Measurements from ENCODE around the gene ZFP62.

DNA sequence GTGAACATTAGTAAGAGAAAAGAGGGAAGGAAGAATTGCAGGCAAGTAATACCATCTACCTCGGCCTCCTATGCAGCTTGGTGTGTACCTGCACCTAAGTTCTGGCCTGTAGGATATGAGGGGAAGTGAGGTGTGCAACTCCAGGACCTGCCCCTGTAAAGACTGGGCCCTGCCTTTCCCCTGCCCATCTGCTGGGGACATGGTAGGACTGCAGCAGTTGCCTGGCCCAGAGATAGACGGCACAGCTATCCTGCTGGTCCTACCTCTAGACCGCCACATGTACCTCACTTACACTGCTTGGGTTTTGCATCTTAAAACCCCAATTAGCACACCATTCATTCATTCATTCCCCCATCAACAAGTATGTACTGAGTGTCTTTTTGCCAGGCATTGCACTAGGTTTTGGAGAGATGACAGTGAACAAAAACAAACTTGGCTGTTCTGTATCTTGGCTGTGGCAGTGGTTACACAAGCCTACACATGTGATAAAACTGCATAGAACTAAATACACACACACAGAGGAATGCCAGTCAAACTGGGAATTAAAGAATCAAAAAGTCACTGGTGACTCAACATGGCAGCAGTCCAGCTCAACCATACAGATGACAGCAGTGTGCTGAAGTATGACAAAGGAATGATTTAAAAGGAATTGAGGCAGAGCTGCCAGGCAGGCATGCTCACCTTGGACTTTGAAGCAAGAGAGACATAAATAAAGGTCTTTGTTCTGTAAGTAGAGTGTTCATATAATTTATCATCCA lies 35.1 kb downstream of the ZFP62 start:
- TF ChIP-seq, protein P1, sequence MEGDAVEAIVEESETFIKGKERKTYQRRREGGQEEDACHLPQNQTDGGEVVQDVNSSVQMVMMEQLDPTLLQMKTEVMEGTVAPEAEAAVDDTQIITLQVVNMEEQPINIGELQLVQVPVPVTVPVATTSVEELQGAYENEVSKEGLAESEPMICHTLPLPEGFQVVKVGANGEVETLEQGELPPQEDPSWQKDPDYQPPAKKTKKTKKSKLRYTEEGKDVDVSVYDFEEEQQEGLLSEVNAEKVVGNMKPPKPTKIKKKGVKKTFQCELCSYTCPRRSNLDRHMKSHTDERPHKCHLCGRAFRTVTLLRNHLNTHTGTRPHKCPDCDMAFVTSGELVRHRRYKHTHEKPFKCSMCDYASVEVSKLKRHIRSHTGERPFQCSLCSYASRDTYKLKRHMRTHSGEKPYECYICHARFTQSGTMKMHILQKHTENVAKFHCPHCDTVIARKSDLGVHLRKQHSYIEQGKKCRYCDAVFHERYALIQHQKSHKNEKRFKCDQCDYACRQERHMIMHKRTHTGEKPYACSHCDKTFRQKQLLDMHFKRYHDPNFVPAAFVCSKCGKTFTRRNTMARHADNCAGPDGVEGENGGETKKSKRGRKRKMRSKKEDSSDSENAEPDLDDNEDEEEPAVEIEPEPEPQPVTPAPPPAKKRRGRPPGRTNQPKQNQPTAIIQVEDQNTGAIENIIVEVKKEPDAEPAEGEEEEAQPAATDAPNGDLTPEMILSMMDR (IDR thresholded peaks at IDR 0.05): no peak
- no peak for TF ChIP-seq EP300 (IDR thresholded peaks at IDR 0.05)
- TF ChIP-seq POLR2AphosphoS5 (IDR thresholded peaks at IDR 0.05): peak in 1 of 4 donors; percentile 42

Data from sigmoid colon (tissue), 4 donors.